ENCODE measurements around the gene SEMA4G.

The SEMA4G gene

GRCh38 chr10:101005361-101005760 lies 36.1 kb downstream of the SEMA4G start:
- no peaks in the 10 kb centered on the region for H3K4me1 ChIP-seq (ENCODE audit: low read length)
- H3K9ac ChIP-seq (ENCODE audit: low read length): no peak overlapping the region

GRCh38 chr10:101005869-101006567 lies 36.7 kb downstream of the SEMA4G start:
- Histone ChIP-seq H2AFZ (ENCODE audit: low read length) (no peak overlapping the region), H3K27ac (ENCODE audit: low read length) (no peak overlapping the region), H3K27me3 (replicated peaks; ENCODE audit: insufficient read depth, low read length) (no peaks in the 10 kb centered on the region), H3K4me2 (ENCODE audit: low read depth, low read length) (no peak overlapping the region), H3K4me3 (ENCODE audit: low read length) (no peak overlapping the region), H4K20me1 (ENCODE audit: insufficient read depth, low read length) (no peaks in the 10 kb centered on the region), H3F3A (ENCODE audit: insufficient read depth, low read length) (no peaks in the 10 kb centered on the region), H3K36me3 (replicated peaks; ENCODE audit: insufficient read depth, low read length) (no peaks in the 10 kb centered on the region), H3K9me2 (replicated peaks; ENCODE audit: insufficient read depth, low read length) (no peaks in the 10 kb centered on the region), H3K4me1 (ENCODE audit: low read length) (no peaks in the 10 kb centered on the region), H3K79me2 (ENCODE audit: low read length) (no peaks in the 10 kb centered on the region), H3K9ac (ENCODE audit: low read length) (no peak overlapping the region), H3K9me3 (replicated peaks; ENCODE audit: insufficient read depth, low read length) (no peaks in the 10 kb centered on the region)
- DNase-seq: no peak
- TF ChIP-seq EZH2phosphoT487 (IDR thresholded peaks at IDR 0.05; ENCODE audit: low read length) (no peak), EZH2 (optimal IDR thresholded peaks at IDR 0.05; ENCODE audit: low read depth, low read length) (no peak)
- TF ChIP-seq, protein P1, sequence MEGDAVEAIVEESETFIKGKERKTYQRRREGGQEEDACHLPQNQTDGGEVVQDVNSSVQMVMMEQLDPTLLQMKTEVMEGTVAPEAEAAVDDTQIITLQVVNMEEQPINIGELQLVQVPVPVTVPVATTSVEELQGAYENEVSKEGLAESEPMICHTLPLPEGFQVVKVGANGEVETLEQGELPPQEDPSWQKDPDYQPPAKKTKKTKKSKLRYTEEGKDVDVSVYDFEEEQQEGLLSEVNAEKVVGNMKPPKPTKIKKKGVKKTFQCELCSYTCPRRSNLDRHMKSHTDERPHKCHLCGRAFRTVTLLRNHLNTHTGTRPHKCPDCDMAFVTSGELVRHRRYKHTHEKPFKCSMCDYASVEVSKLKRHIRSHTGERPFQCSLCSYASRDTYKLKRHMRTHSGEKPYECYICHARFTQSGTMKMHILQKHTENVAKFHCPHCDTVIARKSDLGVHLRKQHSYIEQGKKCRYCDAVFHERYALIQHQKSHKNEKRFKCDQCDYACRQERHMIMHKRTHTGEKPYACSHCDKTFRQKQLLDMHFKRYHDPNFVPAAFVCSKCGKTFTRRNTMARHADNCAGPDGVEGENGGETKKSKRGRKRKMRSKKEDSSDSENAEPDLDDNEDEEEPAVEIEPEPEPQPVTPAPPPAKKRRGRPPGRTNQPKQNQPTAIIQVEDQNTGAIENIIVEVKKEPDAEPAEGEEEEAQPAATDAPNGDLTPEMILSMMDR (IDR thresholded peaks at IDR 0.05; ENCODE audit: low read length): no peak

More at GRCh38 chr10:101005361-101005760, 36.1 kb downstream of the SEMA4G start:
- no peak overlapping the region for H3K4me2 ChIP-seq (ENCODE audit: low read depth, low read length)
- no peaks in the 10 kb centered on the region for H3K9me2 ChIP-seq (replicated peaks; ENCODE audit: insufficient read depth, low read length)
- H3K79me2 ChIP-seq (ENCODE audit: low read length): no peaks in the 10 kb centered on the region
- H3K27ac ChIP-seq (ENCODE audit: low read length): no peak overlapping the region
- H3F3A ChIP-seq (ENCODE audit: insufficient read depth, low read length): no peaks in the 10 kb centered on the region
- no peak for TF ChIP-seq EZH2 (optimal IDR thresholded peaks at IDR 0.05; ENCODE audit: low read depth, low read length)
- no peak for TF ChIP-seq EZH2phosphoT487 (IDR thresholded peaks at IDR 0.05; ENCODE audit: low read length)
- TF ChIP-seq, protein P1 (IDR thresholded peaks at IDR 0.05; ENCODE audit: low read length): no peak
- H4K20me1 ChIP-seq (ENCODE audit: insufficient read depth, low read length): no peaks in the 10 kb centered on the region
- no peak for DNase-seq
- no peaks in the 10 kb centered on the region for H3K9me3 ChIP-seq (replicated peaks; ENCODE audit: insufficient read depth, low read length)
- no peaks in the 10 kb centered on the region for H3K27me3 ChIP-seq (replicated peaks; ENCODE audit: insufficient read depth, low read length)
- no peak overlapping the region for H2AFZ ChIP-seq (ENCODE audit: low read length)
- H3K4me3 ChIP-seq (ENCODE audit: low read length): no peak overlapping the region
- no peaks in the 10 kb centered on the region for H3K36me3 ChIP-seq (replicated peaks; ENCODE audit: insufficient read depth, low read length)

DNA sequence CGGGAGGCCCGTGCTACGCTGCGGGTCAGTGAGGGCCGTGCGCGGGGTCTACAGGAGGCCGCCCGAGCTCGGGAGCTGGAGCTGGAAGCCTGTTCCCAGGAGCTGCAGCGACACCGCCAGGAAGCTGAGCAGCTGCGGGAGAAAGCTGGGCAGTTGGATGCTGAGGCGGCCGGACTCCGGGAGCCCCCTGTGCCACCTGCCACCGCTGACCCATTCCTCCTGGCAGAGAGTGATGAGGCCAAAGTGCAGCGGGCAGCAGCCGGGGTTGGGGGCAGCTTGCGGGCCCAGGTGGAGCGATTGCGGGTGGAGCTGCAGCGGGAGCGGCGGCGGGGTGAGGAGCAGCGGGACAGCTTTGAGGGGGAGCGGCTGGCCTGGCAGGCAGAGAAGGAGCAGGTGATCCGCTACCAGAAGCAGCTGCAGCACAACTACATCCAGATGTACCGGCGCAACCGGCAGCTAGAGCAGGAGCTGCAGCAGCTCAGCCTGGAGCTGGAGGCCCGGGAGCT lies 37.3 kb downstream of the SEMA4G start:
- Histone ChIP-seq H3K9ac (ENCODE audit: low read length) (no peak overlapping the region), H2AFZ (ENCODE audit: low read length) (no peak overlapping the region), H3K27me3 (replicated peaks; ENCODE audit: insufficient read depth, low read length) (no peaks in the 10 kb centered on the region), H4K20me1 (ENCODE audit: insufficient read depth, low read length) (no peaks in the 10 kb centered on the region), H3K9me3 (replicated peaks; ENCODE audit: insufficient read depth, low read length) (no peaks in the 10 kb centered on the region), H3K4me1 (ENCODE audit: low read length) (no peaks in the 10 kb centered on the region), H3K36me3 (replicated peaks; ENCODE audit: insufficient read depth, low read length) (no peaks in the 10 kb centered on the region), H3K9me2 (replicated peaks; ENCODE audit: insufficient read depth, low read length) (no peaks in the 10 kb centered on the region), H3K79me2 (ENCODE audit: low read length) (no peaks in the 10 kb centered on the region), H3K27ac (ENCODE audit: low read length) (no peak overlapping the region), H3K4me2 (ENCODE audit: low read depth, low read length) (no peak overlapping the region), H3K4me3 (ENCODE audit: low read length) (no peak overlapping the region), H3F3A (ENCODE audit: insufficient read depth, low read length) (no peaks in the 10 kb centered on the region)
- TF ChIP-seq EZH2 (optimal IDR thresholded peaks at IDR 0.05; ENCODE audit: low read depth, low read length) (no peak), EZH2phosphoT487 (IDR thresholded peaks at IDR 0.05; ENCODE audit: low read length) (no peak)
- TF ChIP-seq, protein P1 (IDR thresholded peaks at IDR 0.05; ENCODE audit: low read length): no peak
- peak; percentile 1 for DNase-seq
